ENCODE data around the gene LENG1. TPM values are rescaled to one million over a fixed set of nuclear protein-coding genes. Genes with fewer than 3 reads are reported as not detected.
"Not testable (repeated sequence)": the region's sequence is repeated elsewhere in the genome, so short reads cannot be mapped to it uniquely, and the experiment has no call there.

LENG1 gene
- total RNA-seq, 4 donors from 2014 or later, result 3.7 to 52.8 (median 23.8) TPM

GRCh38 chr19:54189145-54189734 lies 29.7 kb upstream of the LENG1 start, which contains the start of gene MBOAT7:
MBOAT7 (minus strand) TSS chr19:54189580; CDS start chr19:54188508, 1,072 bp downstream.
- H3K36me3 ChIP-seq, result no peaks in the 10 kb centered on the region
- no peak for DNase-seq
- intact Hi-C loops (cut with DNase I; ENCODE audit: low total_unique reads), result no loop called here
- H3K27ac ChIP-seq, result peak within 1 kb of the TSS; percentile 98
- peak within 1 kb of the TSS; percentile 59 to 63 for H3K4me3 ChIP-seq
- H3K4me1 ChIP-seq, result peaks cover 0 to 17% of the 10 kb centered on the region in 2 donors
- H3K27me3 ChIP-seq, result no peaks in the 10 kb centered on the region
- no peaks in the 10 kb centered on the region for H3K9me3 ChIP-seq
- TF ChIP-seq, protein P1, sequence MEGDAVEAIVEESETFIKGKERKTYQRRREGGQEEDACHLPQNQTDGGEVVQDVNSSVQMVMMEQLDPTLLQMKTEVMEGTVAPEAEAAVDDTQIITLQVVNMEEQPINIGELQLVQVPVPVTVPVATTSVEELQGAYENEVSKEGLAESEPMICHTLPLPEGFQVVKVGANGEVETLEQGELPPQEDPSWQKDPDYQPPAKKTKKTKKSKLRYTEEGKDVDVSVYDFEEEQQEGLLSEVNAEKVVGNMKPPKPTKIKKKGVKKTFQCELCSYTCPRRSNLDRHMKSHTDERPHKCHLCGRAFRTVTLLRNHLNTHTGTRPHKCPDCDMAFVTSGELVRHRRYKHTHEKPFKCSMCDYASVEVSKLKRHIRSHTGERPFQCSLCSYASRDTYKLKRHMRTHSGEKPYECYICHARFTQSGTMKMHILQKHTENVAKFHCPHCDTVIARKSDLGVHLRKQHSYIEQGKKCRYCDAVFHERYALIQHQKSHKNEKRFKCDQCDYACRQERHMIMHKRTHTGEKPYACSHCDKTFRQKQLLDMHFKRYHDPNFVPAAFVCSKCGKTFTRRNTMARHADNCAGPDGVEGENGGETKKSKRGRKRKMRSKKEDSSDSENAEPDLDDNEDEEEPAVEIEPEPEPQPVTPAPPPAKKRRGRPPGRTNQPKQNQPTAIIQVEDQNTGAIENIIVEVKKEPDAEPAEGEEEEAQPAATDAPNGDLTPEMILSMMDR (IDR thresholded peaks at IDR 0.05), result peak in 3 of 4 experiments; percentile 46 to 57 (median 49)
- peak; percentile 79 to 84 for TF ChIP-seq POLR2A (IDR thresholded peaks at IDR 0.05)

DNA sequence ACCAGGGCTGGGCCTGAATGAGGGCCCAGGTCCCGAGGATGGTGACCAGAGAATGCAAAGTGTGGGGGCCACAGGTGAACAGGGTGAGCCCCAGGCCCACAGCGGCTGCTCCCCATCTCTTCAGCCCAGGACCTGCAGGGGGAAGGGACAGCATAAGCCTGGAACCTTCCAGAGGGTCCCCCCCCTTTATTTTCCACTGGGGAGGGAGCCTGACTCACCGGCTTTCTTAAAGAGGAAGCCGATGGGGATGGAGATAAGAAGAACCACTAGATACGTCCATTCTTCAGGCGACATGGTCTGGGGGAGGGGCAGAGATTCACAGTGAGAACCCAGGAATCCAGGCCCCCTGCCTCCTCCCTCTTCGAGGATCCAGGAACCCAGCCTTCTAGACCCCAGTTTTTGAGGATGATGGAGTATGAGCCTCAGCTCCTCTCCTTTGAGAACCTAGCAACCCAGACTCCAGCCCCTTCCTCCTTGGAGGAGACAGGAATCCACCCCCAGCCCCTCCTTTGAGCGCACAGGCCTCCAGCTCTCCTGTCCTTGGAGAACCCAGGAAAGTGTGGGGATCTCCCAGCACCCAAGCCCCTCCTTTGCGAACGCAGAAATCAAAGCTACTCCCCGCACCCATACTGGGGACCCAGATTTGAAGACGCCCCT lies 28.8 kb upstream of the LENG1 start:
- DNase-seq, result peak in 1 of 2 donors; percentile 43
- intact Hi-C loops (cut with DNase I; ENCODE audit: low total_unique reads), result no loop called here

DNA sequence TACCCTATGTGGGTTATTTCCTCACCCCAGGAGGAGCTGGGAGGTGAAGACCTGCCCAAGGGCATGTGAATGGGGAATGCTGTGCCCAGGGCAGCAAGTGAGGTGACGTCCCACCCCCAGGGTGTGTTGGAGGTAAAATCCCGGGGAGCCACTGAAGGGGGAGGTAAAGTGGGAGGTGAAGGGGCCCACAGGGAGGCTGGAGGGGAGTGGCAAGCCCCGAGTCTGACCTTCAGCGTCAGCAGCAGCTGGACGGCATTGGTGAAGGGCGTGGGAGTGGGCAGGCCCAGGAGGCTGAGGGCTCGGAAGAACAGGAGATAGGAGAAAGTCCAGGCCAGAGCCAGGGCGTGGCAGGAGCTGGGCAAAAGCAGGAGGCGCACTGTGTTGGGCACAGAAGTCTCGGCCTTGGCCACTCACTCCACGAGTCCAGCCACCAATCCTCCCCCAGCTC lies 27.4 kb upstream of the LENG1 start:
- H3K4me3 ChIP-seq, result no peak overlapping the region
- no peaks in the 10 kb centered on the region for H3K36me3 ChIP-seq
- TF ChIP-seq, protein P1 (IDR thresholded peaks at IDR 0.05), result no peak
- no peak for TF ChIP-seq POLR2A (IDR thresholded peaks at IDR 0.05)
- no peaks in the 10 kb centered on the region for H3K9me3 ChIP-seq
- H3K4me1 ChIP-seq, result peaks cover 0 to 12% of the 10 kb centered on the region in 2 donors
- intact Hi-C loops (cut with DNase I; ENCODE audit: low total_unique reads), result no loop called here
- H3K27ac ChIP-seq, result no peak overlapping the region
- no peaks in the 10 kb centered on the region for H3K27me3 ChIP-seq
- DNase-seq, result no peak

More for the DNA sequence above, 28.8 kb upstream of the LENG1 start:
- TF ChIP-seq POLR2A (IDR thresholded peaks at IDR 0.05), result no peak
- TF ChIP-seq, protein P1 (IDR thresholded peaks at IDR 0.05), result no peak
- Histone ChIP-seq H3K27ac (peak overlapping the region; percentile 98), H3K9me3 (no peaks in the 10 kb centered on the region), H3K36me3 (no peaks in the 10 kb centered on the region), H3K4me3 (peak overlapping the region; percentile 53 to 63), H3K27me3 (no peaks in the 10 kb centered on the region), H3K4me1 (peaks cover 0 to 17% of the 10 kb centered on the region in 2 donors)

DNA sequence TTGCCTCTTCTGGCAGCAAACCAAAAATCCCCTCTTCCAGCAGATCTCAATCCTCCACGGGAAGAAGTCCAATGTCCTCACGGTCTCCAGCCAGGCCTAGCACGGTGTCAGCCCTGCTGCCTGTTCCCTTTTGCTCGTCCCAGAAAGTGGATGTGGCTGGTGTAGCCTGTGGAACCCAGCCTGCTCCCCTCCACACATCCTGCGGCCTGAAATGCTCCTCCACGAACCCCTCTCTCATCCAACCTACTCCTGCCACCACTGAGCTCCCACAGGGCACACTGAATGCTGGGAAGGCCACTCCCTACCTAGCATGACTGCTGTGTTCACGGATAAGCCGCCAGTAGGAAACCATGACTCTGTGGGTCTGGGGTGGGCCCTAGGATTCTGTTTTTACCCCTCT lies 26.8 kb upstream of the LENG1 start:
- no peak for DNase-seq
- no peaks in the 10 kb centered on the region for H3K36me3 ChIP-seq
- no peak for TF ChIP-seq POLR2A (IDR thresholded peaks at IDR 0.05)
- TF ChIP-seq, protein P1 (IDR thresholded peaks at IDR 0.05), result no peak
- H3K27ac ChIP-seq, result no peak overlapping the region
- no peak overlapping the region for H3K4me3 ChIP-seq
- H3K4me1 ChIP-seq, result peaks cover 0 to 7% of the 10 kb centered on the region in 2 donors
- no peaks in the 10 kb centered on the region for H3K27me3 ChIP-seq
- H3K9me3 ChIP-seq, result no peaks in the 10 kb centered on the region
- intact Hi-C loops (cut with DNase I; ENCODE audit: low total_unique reads), result no loop called here

- H3K27me3 ChIP-seq, result no peaks in the 10 kb centered on the region
- no peaks in the 10 kb centered on the region for H3K36me3 ChIP-seq
- no peak overlapping the region for H3K4me3 ChIP-seq
- no peak for TF ChIP-seq POLR2A (IDR thresholded peaks at IDR 0.05)
- TF ChIP-seq, protein P1 (IDR thresholded peaks at IDR 0.05), result no peak
- no peaks in the 10 kb centered on the region for H3K9me3 ChIP-seq
- H3K27ac ChIP-seq, result no peak overlapping the region
- no peak for DNase-seq
- peaks cover 0 to 5% of the 10 kb centered on the region in 2 donors for H3K4me1 ChIP-seq
- intact Hi-C loops (cut with DNase I; ENCODE audit: low total_unique reads), result no loop called here
These were observed 23.9 kb upstream of the LENG1 start for GRCh38 chr19:54183431-54183830.

GRCh38 chr19:54181894-54182293 lies 22.4 kb upstream of the LENG1 start:
- DNase-seq; H3K36me3 ChIP-seq; H3K27ac ChIP-seq; H3K27me3 ChIP-seq; H3K4me3 ChIP-seq; H3K9me3 ChIP-seq; intact Hi-C loops (cut with DNase I; ENCODE audit: low total_unique reads); H3K4me1 ChIP-seq: not testable (repeated sequence)

Measured in uterus (tissue), 4 donors.